ENCODE results near the gene TTPAL.
"Not testable (repeated sequence)": the region's sequence is repeated elsewhere in the genome, so short reads cannot be mapped to it uniquely, and the experiment has no call there.

TTPAL gene

GRCh38 chr20:44468044-44468782, 7.5 kb upstream of the TTPAL start:
- no peak for DNase-seq (ENCODE audit: low spot score)

DNA sequence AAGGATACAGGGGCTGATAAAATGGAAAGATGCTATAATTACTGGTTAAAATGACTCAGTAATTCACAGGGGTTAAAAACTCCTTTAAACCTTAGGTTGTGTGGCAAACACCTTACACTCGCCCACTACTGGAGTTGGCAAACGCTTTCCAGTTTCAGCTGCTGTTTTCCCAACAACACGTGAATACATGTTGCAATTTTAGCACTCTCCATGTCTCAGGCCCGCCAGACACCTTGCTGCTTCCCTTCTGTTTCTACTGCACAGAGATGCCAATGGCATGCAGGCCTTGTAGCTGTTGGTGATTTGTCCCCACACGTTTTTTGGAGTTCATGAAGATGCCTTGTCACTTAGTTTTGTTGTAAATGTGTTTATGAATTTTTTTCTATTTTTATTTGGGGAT, 5.3 kb upstream of the TTPAL start:
- DNase-seq (ENCODE audit: low spot score), result no peak

- DNase-seq (ENCODE audit: low spot score), result no peak
Observed at GRCh38 chr20:44471481-44471882, 4.2 kb upstream of the TTPAL start.

DNA sequence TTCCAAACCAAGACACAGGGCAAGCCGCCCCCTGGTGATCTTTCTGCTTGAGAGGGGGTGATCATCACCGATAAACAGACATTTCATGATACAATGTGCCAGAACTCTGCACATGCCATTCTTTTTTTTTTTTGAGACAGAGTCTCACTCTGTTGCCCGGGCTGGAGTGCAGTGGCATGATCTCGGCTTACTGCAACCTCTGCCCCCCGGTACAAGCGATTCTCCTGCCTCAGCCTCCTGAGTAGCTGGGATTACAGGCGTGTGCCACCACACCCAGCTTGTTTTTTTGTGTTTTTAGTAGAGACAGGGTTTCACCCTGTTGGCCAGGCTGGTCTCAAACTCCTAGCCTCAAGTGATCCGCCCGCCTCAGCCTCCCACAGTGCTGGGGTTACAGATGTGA, 3.4 kb upstream of the TTPAL start:
- not testable (repeated sequence) for DNase-seq (ENCODE audit: low spot score)

DNA sequence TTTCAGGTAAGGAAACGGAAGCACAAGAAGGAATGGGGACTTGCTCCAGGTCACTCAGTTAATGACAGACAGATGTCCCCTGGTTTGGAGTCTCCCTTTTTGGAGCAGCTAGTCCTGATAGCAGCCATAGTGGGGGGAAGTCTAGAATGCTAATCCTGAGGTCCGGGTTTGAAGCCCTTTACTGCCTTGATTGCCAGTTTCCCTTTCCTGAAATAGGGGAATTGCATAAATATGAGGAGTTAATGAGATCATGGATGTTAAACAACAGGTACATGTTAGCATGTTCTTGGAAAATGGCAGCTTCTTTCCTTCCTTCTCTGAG, 341 bp upstream of the TTPAL start:
- DNase-seq (ENCODE audit: low spot score), result no peak

DNA sequence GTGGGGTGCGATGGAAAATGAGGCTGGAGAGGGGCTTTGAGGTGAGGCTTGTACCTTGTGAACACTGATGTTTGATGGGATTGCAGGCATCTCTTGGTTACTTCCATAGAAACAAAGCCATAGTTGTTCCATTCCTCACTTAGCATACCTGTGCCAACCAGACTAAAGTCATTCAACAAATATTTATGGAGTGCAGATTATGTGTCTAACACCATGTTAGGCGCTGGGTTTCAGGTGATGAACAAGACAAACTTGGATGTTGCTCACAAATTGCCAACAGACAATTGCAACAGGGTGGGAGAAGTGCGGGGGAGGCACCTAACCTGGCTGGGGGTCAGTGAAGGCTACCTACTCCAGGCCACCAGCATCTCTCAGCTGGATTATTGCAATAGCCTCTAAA, 1.5 kb downstream of the TTPAL start:
- DNase-seq (ENCODE audit: low spot score), result no peak

GRCh38 chr20:44478206-44478605, 2.5 kb downstream of the TTPAL start:
- no peak for DNase-seq (ENCODE audit: low spot score)

GRCh38 chr20:44479643-44480042, 4.0 kb downstream of the TTPAL start:
- DNase-seq (ENCODE audit: low spot score), result no peak

GRCh38 chr20:44480097-44480496, 4.4 kb downstream of the TTPAL start:
- DNase-seq (ENCODE audit: low spot score), result no peak

- DNase-seq (ENCODE audit: low spot score), result no peak
Observed at GRCh38 chr20:44481719-44482416, 6.2 kb downstream of the TTPAL start.

DNA sequence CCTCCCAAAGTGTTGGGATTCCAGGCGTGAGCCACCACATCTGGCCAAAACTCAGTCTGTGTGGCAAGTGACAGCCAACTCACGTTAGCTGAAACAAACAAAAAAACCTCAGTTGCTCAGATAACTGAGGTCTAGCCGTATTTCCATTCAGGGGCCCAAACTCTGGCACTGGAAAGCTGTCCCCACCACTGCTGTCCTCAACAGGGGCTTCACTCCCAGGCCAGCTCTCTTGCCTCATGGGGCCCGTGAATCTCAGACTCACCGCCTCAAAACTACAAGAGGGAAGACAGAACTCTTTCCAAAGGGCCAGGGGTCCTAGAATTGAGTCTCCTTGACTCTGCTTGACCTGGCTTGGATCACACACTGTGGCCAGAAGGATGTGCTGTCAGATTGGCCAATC, 7.4 kb downstream of the TTPAL start:
- no peak for DNase-seq (ENCODE audit: low spot score)

DNA sequence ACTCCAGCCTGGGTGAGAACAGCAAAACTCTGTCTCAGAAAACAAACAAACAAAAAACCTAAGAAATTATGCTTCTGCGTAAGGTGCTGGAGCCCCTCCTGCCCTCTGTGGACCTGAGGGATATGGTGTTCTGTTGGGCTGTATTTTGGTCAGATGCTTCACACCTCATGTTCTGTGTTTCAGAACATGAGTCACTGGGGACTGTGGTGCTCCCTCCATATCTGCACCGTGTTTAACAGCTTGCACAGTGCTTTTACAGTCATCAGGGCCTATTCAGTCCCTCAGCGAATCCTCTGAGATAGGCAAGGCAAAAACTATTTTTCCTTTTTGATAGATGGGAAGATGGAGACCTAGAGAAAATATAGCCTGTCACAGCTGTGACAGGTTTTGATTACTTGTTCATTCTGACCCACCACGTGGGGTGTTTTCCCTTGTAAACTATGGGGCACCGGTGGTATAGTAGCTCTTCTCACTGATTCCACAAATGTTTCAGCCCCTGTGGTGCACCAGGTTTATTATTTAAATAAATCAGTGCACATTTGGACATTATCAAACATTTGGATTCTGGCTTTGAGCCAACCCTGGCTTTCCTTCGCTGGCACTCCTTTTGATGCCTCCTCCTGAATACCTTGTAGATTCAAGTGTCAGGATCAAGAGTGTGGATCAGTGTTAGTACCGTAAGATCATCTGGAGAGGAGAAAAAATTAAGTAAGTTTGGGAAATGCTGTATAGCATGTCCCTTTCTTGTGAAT, 9.6 kb downstream of the TTPAL start:
- DNase-seq (ENCODE audit: low spot score), result no peak

DNA sequence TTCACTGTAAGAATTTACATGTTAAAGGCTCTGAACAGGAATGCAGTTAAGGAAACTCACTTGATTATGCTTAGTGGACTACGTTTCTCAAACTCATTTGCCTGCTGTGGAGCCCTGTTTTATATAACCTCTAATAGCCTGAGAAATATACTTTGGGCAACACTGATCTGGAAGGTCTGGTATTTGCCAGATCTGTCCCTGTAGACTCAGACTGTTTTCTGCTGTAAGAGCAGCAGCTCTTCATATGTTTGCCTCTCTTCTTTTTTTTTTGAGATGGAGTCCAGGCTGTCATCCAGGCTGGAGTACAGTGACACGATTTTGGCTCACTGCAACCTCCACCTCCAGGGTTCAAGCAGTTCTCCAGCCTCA, 10.1 kb downstream of the TTPAL start:
- no peak for DNase-seq (ENCODE audit: low spot score)

- DNase-seq (ENCODE audit: low spot score), result no peak
Observed at GRCh38 chr20:44488551-44488950, 12.9 kb downstream of the TTPAL start.

DNA sequence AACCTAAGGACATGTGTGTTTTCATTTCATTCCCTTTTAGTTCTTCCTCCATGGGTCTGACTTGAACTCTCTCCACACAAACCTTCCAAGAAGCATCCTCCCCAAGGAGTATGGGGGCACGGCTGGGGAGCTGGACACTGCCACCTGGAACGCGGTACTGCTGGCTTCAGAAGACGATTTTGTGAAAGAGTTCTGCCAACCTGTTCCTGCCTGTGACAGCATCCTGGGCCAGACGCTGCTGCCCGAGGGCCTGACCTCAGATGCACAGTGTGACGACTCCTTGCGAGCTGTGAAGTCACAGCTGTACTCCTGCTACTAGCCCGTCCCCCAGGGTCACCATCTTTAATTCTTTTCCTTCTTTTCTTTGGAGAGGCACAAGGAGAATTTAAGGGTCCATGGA, 13.5 kb downstream of the TTPAL start:
- DNase-seq (ENCODE audit: low spot score), result no peak

DNA sequence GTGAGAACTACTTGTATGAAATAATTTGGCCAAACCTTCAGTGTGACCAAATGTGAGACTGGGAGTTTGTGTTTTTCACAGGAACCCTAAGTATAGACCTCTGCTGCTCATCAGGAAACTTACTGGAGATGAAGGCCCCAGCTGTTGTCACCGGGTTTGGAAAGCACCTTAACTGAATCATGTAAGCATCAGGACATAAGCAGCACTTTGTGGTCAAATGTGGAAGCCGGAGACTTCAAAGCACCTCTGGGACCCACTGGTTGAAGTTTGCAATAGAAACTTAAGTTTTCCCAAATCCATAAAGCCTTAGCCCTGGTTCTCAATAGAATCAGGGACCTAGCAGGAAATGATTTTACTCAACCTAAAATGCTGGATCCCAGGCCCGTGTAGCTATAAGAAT, 14.3 kb downstream of the TTPAL start:
- DNase-seq (ENCODE audit: low spot score), result no peak

DNA sequence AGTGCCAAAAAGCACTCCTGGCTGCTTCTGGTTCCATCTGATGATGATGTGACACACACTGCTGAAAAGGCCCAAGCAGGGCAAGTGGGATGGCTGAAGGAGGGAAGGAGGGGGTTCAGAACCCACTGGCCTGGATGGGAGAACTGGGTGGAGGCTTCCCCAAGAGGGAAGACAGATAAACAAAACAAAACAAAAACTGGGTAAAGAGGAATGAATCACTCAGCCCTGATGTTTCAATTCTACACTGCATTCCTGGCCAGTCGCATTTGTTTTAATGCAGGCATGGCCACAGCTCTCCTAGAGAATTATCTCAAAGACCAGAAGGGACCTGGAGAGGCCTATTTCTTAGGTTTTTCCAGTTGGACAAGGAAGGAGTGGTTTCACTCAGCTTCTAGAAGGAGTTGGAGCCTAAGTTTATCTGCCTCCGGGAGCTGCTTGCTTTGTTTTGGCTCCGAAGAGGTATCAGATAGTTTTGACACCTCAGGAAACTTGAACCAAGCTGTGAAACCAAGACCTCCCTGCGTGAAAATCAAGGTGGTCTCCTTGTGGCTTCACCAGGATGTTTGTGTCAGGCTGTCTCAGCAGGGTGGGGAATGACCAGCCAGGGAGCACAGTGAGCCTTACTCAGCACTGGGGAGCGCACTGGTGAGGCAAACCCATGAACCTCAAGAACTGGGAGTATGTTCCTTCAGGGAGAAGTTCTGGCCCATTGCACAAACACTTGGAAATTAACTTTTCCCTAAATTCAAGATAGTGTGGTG, 16.1 kb downstream of the TTPAL start:
- no peak for DNase-seq (ENCODE audit: low spot score)

- DNase-seq (ENCODE audit: low spot score), result no peak
Observed at GRCh38 chr20:44494266-44494665, 18.6 kb downstream of the TTPAL start.

GRCh38 chr20:44494681-44495080, 19.0 kb downstream of the TTPAL start:
- DNase-seq (ENCODE audit: low spot score), result no peak

GRCh38 chr20:44495257-44495656, 19.6 kb downstream of the TTPAL start:
- DNase-seq (ENCODE audit: low spot score), result no peak

DNA sequence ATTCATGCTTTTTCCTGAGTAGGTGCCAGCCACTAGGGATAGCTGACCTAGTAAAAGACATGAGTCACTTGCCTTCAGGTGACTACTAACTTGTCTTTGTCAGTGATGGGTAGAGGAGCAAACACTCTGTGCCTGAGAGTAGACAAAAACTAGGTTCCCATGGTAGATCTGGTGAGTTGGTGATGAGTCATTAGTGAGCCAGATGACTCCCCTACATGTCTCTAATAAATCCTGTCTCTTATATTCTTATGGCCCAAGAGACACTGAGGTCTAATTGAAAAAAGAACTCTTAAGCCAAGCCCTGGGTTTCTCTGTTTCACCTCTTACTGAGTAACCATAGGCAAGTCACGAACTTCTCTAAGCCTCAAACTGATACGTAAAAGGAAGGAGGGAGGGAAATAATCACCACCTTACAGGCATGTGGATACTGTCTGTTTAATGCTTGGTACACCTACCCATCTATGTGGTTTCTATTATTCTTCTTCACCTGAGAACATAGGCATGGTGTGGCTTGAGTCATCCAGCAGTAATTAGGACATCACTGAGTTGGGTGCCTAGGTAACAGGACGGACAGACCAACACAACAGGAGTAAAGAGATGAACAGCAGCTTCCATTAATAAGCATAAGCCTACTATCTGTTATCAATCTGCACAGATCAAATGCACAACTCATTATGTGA, 20.3 kb downstream of the TTPAL start:
- no peak for DNase-seq (ENCODE audit: low spot score)

- no peak for DNase-seq (ENCODE audit: low spot score)
Observed at GRCh38 chr20:44496976-44497375, 21.3 kb downstream of the TTPAL start.
